Mucosa of stomach (tissue), 1 donor: ENCODE measurements around the gene LENG8.

ENCODE experiments used
- H3K27me3 ChIP-seq: one replicate; pipeline ENCODE4 v1.7.0; 2013; ENCODE audit warnings: mild to moderate bottlenecking, low read length; ENCODE audit not compliant: control insufficient read depth, insufficient read depth
- H3K36me3 ChIP-seq: one replicate; pipeline ENCODE4 v1.7.0; 2013; ENCODE audit warnings: low read length; ENCODE audit not compliant: control insufficient read depth, insufficient read depth
- H3K4me1 ChIP-seq: one replicate; pipeline ENCODE4 v1.7.0; 2013; ENCODE audit warnings: mild to moderate bottlenecking, low read length; ENCODE audit not compliant: control insufficient read depth, insufficient read depth
- H3K4me3 ChIP-seq: one replicate; pipeline ENCODE4 v1.7.0; 2013; ENCODE audit warnings: low read length
- H3K9ac ChIP-seq: one replicate; pipeline ENCODE4 v1.7.0; 2013; ENCODE audit warnings: mild to moderate bottlenecking, low read length, moderate library complexity
- H3K9me3 ChIP-seq: one replicate; pipeline ENCODE4 v1.7.0; 2013; ENCODE audit warnings: mild to moderate bottlenecking, low read length, moderate library complexity; ENCODE audit not compliant: control insufficient read depth
- donor health status: Pancreatic carcinoma.

The LENG8 gene

GRCh38 chr19:54416695-54417491 lies 32.1 kb upstream of the LENG8 start:
- H3K4me3 ChIP-seq = no peak overlapping the region

DNA sequence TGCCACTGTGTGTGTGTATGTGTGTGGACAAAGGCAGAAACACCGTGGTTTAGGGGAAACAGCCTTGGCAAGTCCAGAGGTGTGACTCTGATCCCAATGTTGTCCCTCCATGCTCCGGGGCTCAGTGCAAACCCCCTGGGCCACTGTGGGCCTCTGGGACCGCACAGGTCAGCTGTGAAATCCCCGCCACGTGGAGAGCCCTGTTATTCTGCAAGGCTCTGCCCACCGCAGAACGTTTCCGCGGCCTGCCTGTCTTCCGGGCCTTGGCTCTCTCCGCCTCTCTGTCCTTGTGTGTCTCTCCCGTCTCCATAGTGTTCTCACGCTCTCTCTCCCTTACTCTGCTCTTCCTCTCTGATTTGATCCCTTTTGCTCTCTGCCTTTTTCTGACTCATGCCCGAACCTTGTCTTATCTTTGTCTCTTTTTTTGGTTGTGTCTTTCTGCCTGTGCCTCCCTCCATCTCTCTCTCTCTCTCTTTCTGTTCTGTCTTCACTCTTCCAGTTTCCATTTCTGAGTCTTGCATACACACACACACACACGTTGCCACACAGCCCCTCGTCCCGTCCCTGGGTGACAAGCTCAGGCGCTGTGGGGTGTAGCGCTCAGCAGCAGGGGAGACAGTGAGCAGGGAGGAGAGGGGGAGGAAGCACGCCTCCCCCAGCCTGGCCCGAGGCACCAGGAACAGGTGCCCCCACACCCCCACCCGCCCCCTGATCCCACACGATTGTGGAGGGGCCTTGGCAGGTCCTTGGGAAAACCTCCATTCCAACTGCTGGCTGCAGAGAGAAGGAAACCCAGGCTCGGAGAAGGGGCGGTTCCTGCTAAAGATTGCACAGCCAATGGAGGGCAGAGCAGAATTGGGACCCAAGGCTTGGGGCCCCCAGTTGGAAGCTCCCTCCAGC lies 30.7 kb upstream of the LENG8 start:
- Histone ChIP-seq H3K4me1 (no peaks in the 10 kb centered on the region), H3K9ac (no peak overlapping the region), H3K27me3 (peaks cover 63% of the 10 kb centered on the region)

More at GRCh38 chr19:54416695-54417491, 32.1 kb upstream of the LENG8 start:
- Histone ChIP-seq H3K27me3 (peaks cover 63% of the 10 kb centered on the region), H3K9ac (no peak overlapping the region), H3K9me3 (no peaks in the 10 kb centered on the region), H3K4me1 (no peaks in the 10 kb centered on the region), H3K36me3 (no peaks in the 10 kb centered on the region)

DNA sequence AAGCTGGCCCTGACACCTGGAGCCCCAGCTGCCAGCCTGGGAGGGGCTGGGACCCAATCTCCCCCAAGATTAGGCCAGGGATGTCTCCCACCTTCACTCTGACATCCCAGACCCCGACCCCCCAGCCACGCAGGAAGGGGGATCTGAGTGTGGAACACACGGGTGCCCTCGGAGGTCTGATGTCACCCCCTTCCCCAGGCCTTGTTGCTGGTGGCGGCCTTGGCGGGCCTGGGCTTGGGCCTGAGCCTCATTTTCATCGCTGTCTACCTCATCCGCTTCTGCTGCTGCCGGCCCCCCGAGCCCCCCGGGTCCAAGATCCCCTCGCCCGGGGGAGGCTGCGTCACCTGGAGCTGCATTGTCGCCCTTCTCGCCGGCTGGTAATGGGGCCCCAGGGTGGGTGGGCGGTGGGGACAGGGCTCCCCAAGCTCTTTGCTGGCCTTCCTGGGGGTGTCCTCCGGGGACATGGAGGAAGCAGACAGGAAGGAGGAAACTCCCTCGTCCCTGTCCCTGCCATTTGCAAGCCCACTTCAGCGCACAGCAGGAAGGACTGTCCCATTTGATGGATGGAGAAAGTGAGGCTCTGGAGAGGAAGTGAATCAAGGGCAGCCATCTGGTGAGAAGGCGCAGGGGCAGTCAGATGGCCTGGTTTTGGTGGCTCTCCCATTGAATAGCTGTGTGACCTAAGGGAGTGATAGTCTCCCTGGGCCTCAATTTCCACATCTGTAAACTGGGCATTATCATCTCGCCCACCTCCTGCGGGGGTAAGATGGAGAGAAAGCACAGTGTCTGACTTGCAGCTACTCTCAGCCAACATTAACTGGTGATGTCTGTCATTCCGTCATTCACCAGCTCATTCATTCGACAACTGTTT lies 29.8 kb upstream of the LENG8 start:
- Histone ChIP-seq H3K9ac (no peak overlapping the region), H3K4me3 (no peak overlapping the region), H3K36me3 (no peaks in the 10 kb centered on the region), H3K4me1 (no peaks in the 10 kb centered on the region), H3K9me3 (no peaks in the 10 kb centered on the region), H3K27me3 (peaks cover 61% of the 10 kb centered on the region)

More for the DNA sequence above, 30.7 kb upstream of the LENG8 start:
- Histone ChIP-seq H3K4me3 (no peak overlapping the region), H3K36me3 (no peaks in the 10 kb centered on the region), H3K9me3 (no peaks in the 10 kb centered on the region)

- H3K4me3 ChIP-seq = no peak overlapping the region
Measured at GRCh38 chr19:54420068-54420382, 29.0 kb upstream of the LENG8 start.

DNA sequence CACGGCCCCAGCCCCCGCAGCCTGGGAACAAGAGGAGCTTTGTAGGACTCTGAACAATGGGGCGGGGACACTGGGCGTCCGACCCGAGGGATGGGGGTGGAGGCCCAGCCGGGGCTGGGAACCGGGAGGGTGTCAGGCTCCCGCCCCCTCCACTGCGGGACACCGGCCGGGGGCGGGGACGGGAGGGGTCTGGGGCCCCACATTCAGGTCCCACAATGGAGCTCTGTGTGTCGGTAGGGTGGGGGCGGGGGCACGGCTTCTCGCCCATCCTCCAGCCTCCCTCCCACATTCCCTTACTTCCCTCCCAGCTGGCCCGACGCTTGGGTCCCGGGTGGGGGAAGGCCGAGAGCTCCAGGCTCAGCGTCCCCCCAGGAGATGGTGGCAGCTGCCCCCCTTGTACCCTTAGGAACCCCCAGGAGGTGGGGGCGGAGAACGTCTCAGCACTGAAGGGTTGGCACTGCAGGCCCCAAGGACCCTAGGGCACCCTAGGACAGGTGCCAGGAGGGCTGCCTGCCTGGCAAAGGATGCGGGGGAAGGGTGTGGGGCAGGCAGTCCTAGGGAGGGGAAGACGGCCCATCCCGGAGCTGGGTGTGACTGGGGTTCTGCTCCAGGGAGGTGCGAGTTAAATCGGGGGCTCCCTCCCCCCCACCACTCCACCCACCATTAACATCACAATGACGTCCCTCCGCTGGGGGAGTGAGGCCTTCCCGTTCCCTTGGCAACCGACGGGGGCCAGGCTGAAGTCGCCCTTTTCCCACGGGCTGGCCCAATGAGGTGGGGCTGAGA lies 28.4 kb upstream of the LENG8 start:
- Histone ChIP-seq H3K4me1 (no peaks in the 10 kb centered on the region), H3K27me3 (peaks cover 49% of the 10 kb centered on the region), H3K36me3 (no peaks in the 10 kb centered on the region), H3K9me3 (no peaks in the 10 kb centered on the region), H3K9ac (no peak overlapping the region), H3K4me3 (no peak overlapping the region)

More at GRCh38 chr19:54420068-54420382, 29.0 kb upstream of the LENG8 start:
- no peak overlapping the region for H3K9ac ChIP-seq
- no peaks in the 10 kb centered on the region for H3K9me3 ChIP-seq
- peaks cover 52% of the 10 kb centered on the region for H3K27me3 ChIP-seq
- no peaks in the 10 kb centered on the region for H3K36me3 ChIP-seq
- H3K4me1 ChIP-seq = no peaks in the 10 kb centered on the region

DNA sequence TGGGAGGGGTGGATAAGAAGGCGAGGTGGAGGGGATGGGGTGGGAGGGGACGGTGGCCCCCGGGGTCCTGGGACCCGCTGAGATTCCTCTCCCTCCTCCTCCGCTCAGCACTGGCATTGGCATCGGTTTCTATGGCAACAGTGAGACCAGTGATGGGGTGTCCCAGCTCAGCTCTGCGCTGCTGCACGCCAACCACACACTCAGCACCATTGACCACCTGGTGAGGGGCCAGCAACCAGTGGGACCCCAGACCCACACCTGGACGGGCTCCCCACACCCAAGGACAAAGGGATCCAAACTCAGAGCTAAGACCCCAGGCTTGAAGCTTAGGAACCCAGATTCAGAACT lies 27.9 kb upstream of the LENG8 start:
- Histone ChIP-seq H3K9me3 (no peaks in the 10 kb centered on the region), H3K27me3 (peaks cover 47% of the 10 kb centered on the region), H3K9ac (no peak overlapping the region), H3K4me3 (no peak overlapping the region), H3K4me1 (no peaks in the 10 kb centered on the region), H3K36me3 (no peaks in the 10 kb centered on the region)

DNA sequence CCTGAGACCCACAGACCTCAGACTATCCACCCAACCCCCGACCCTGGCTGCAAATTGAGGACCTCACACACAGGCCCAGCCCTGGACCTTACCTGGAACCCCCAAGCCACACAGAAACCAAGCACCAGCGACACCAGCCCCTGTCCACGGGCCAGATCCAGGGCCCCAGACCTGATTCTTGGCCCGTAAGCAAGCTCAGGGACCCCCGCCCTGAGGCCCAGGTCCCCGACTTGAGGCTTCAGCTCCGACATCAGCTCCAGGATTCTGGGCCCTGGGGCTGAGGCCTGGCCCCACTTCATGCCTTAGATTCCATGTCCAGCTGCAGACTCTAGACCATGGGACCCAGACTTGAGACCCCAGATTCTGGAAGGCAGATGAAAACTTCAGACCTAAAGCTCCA lies 27.5 kb upstream of the LENG8 start:
- peaks cover 47% of the 10 kb centered on the region for H3K27me3 ChIP-seq
- H3K9me3 ChIP-seq = no peaks in the 10 kb centered on the region
- H3K36me3 ChIP-seq = no peaks in the 10 kb centered on the region
- no peaks in the 10 kb centered on the region for H3K4me1 ChIP-seq
- H3K4me3 ChIP-seq = no peak overlapping the region
- no peak overlapping the region for H3K9ac ChIP-seq

GRCh38 chr19:54422136-54422535 lies 26.9 kb upstream of the LENG8 start:
- Histone ChIP-seq H3K4me3 (no peak overlapping the region), H3K9ac (no peak overlapping the region), H3K4me1 (no peaks in the 10 kb centered on the region), H3K27me3 (peaks cover 41% of the 10 kb centered on the region), H3K36me3 (no peaks in the 10 kb centered on the region), H3K9me3 (no peaks in the 10 kb centered on the region)

DNA sequence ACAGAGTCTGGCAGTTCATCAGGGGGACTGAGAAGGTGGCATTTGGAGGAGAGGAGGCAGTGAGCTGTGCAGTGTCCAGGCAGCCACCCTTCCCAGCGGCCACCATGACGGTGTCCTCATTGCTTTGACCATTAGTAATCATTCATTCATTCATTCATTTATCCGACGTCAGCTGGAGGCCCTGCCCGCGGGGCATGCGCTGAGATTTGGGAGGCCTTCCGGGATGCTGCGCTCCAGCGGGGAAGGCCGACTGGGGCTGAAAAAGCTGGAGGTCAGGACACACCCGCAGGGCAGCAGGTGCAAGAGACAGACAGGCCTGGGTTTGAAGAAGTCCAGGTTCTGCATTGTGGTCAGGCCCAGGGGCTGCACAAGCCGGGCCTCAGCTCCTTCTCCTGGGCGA lies 24.8 kb upstream of the LENG8 start:
- peaks cover 39% of the 10 kb centered on the region for H3K27me3 ChIP-seq
- no peaks in the 10 kb centered on the region for H3K36me3 ChIP-seq
- H3K4me3 ChIP-seq = no peak overlapping the region
- H3K4me1 ChIP-seq = no peaks in the 10 kb centered on the region
- no peaks in the 10 kb centered on the region for H3K9me3 ChIP-seq
- H3K9ac ChIP-seq = no peak overlapping the region

GRCh38 chr19:54424660-54425381 lies 24.2 kb upstream of the LENG8 start:
- no peaks in the 10 kb centered on the region for H3K36me3 ChIP-seq
- H3K4me1 ChIP-seq = no peaks in the 10 kb centered on the region
- H3K9ac ChIP-seq = no peak overlapping the region
- H3K27me3 ChIP-seq = peaks cover 39% of the 10 kb centered on the region
- no peaks in the 10 kb centered on the region for H3K9me3 ChIP-seq
- no peak overlapping the region for H3K4me3 ChIP-seq

DNA sequence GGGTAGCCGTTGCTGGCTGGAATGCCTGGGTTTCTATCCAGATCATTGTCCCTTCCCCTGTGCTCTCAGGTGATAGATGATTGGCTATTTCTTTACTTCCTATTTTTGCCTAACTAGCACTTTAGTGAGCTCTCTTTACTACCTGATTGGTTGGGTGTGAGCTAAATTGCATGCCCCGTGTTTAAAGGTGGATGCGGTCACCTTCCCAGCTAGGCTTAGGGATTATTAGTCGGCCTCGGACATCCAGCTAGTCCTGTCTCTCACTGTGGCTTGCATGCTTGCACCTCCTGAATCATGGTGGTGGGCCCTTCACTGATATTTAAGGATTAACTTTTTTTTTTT lies 23.6 kb upstream of the LENG8 start:
- Histone ChIP-seq H3K4me3 (no peak overlapping the region), H3K9ac (no peak overlapping the region), H3K36me3 (no peaks in the 10 kb centered on the region), H3K27me3 (peaks cover 39% of the 10 kb centered on the region), H3K4me1 (no peaks in the 10 kb centered on the region), H3K9me3 (no peaks in the 10 kb centered on the region)
